Cardiac ventricle fibroblast (primary cell): ENCODE measurements around the gene CD44. TPM values are rescaled to one million over a fixed set of nuclear protein-coding genes. Genes with fewer than 3 reads are reported as not detected.

ENCODE experiments used
- total RNA-seq: library from RNA; depleted of rRNA; stranded (reverse); fragments of >200 nt; gene quantifications from 2 replicates; pipeline ENCODE4 v1.2.3, GENCODE V29; 2015

CD44 gene
- 226 and 227 TPM in 2 replicates for total RNA-seq

GRCh38 chr11:35138943-35139721 is at the start of gene CD44:
CD44 (plus strand) TSS chr11:35139171; CDS start chr11:35139304, 133 bp downstream.

Other genes with a start within 250 kb of the CD44 start
- 15.4 and 15.5 TPM in 2 replicates for gene APIP, start 222.8 kb upstream of the CD44 start, total RNA-seq
- gene PDHX, start 222.6 kb upstream of the CD44 start, total RNA-seq = 10.5 and 10.7 TPM in 2 replicates